ENCODE data around the gene HYKK.
"Not testable (repeated sequence)": the region's sequence is repeated elsewhere in the genome, so short reads cannot be mapped to it uniquely, and the experiment has no call there.

The HYKK gene

GRCh38 chr15:78540141-78540870 lies 32.9 kb downstream of the HYKK start, which contains the start of gene PSMA4:
Gene PSMA4, plus strand, starts transcription at chr15:78540444. Its CDS starts 1,484 bp downstream, at chr15:78541928.
- TF ChIP-seq POLR2A (IDR thresholded peaks at IDR 0.05; ENCODE audit: low read depth, low read length), result peak; percentile 91
- peak; percentile 65; the same call in 1 of the 2 replicates for TF ChIP-seq POU2F2 (IDR thresholded peaks at IDR 0.05; ENCODE audit: low read depth, low read length)
- TF ChIP-seq SPI1 (IDR thresholded peaks at IDR 0.05; ENCODE audit: low read depth, low read length), result no peak
- TF ChIP-seq POLR2AphosphoS5 (IDR thresholded peaks at IDR 0.05; ENCODE audit: low read depth, low read length), result peak; percentile 83
- peak; percentile 75; the same call in 1 of the 2 replicates for TF ChIP-seq TAF1 (IDR thresholded peaks at IDR 0.05; ENCODE audit: low read depth, low read length)
- peak; percentile 82 for DNase-seq (ENCODE audit: insufficient read length, low spot score)
- peak; percentile 93 for FAIRE-seq

DNA sequence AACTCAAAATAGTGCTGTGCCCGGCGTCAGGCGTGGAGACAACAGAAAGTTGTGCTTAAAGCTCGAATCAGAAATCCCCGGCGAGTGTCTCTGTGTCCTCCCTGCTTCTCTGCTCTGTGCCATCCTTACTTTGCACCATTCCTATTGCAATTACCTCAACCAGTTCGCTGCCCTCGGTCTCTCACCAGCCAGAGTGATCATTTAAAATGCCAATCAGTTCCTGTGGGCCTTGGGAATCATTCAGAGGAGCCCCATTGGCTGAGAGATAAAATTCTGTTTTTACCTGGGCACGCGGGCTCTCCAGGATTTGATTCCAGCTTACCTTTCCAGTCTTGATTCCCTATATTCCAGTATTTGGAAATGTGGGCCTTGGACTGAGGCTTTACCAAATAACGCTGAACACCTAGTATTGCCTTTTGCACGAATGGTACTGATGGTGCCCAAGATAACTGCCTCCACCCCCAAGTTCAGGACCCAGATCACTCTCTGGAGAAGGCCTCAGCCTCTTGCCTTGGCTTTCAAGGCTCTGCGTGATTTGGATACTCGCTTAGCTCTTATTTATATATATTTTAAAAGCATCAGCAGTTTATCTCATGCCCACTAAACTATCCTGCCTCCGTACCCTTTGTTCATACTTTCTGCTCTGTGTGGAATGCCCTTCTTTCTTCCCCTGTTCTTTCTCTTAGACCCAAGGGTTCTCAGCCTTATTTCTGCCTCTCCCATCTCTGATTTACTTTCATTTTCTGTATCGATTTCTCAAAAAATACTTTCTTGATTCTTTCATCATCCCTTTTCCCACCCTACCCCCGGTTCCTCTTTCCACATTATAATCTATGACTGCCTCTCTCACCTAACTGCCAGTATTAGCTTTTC lies 33.7 kb downstream of the HYKK start:
- no peak for FAIRE-seq
- no peak for DNase-seq (ENCODE audit: insufficient read length, low spot score)
- TF ChIP-seq SPI1 (IDR thresholded peaks at IDR 0.05; ENCODE audit: low read depth, low read length) (peak; percentile 55), POLR2AphosphoS5 (IDR thresholded peaks at IDR 0.05; ENCODE audit: low read depth, low read length) (no peak)

DNA sequence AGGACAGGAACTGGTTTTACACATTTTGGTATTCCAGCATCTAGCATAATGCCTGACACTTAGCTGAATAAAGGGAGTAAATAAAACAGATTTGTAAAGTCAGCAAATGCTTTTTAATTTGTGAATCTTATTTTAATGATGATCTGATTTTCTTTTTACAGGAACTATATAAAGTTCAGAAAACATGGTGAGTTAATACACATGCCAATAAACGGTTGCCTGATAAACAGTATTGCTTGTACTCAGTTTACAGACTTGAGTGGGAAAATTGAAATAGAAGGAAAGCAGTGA lies 34.3 kb downstream of the HYKK start:
- DNase-seq (ENCODE audit: insufficient read length, low spot score) (no peak), FAIRE-seq (no peak)
- no peak for TF ChIP-seq TAF1 (IDR thresholded peaks at IDR 0.05; ENCODE audit: low read depth, low read length)
- no peak for TF ChIP-seq SPI1 (IDR thresholded peaks at IDR 0.05; ENCODE audit: low read depth, low read length)
- no peak for TF ChIP-seq POLR2AphosphoS5 (IDR thresholded peaks at IDR 0.05; ENCODE audit: low read depth, low read length)
- TF ChIP-seq POLR2A (IDR thresholded peaks at IDR 0.05; ENCODE audit: low read depth, low read length), result no peak
- TF ChIP-seq POU2F2 (IDR thresholded peaks at IDR 0.05; ENCODE audit: low read depth, low read length), result no peak
- no peak for TF ChIP-seq PAX5 (IDR thresholded peaks at IDR 0.05; ENCODE audit: insufficient read depth, low read length, severe bottlenecking)

DNA sequence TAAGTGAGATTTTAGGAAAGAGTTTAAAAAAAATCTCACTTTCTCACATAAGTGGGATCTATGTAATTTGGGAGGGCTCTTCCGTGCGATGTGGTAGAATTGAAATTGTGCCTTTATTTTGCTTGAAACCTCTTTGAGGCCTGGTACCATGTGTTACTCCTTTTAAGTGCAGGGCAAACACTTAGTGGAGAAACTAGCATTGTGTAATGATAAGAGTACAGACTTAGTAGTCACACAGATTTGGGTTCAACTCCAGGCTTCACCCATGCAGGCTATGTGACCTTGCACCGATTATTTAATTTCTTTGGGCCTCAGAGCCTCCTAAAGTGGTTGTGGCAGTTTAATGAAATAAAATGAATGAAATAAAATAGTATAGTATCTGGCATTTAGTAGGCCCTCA lies 35.3 kb downstream of the HYKK start:
- FAIRE-seq (no peak), DNase-seq (ENCODE audit: insufficient read length, low spot score) (no peak)
- TF ChIP-seq POLR2A (IDR thresholded peaks at IDR 0.05; ENCODE audit: low read depth, low read length) (no peak), PAX5 (IDR thresholded peaks at IDR 0.05; ENCODE audit: insufficient read depth, low read length, severe bottlenecking) (no peak), TAF1 (IDR thresholded peaks at IDR 0.05; ENCODE audit: low read depth, low read length) (no peak), POU2F2 (IDR thresholded peaks at IDR 0.05; ENCODE audit: low read depth, low read length) (no peak), SPI1 (IDR thresholded peaks at IDR 0.05; ENCODE audit: low read depth, low read length) (no peak), POLR2AphosphoS5 (IDR thresholded peaks at IDR 0.05; ENCODE audit: low read depth, low read length) (no peak)

- no peak for DNase-seq (ENCODE audit: insufficient read length, low spot score)
- no peak for FAIRE-seq
- TF ChIP-seq SPI1 (IDR thresholded peaks at IDR 0.05; ENCODE audit: low read depth, low read length) (no peak), POU2F2 (IDR thresholded peaks at IDR 0.05; ENCODE audit: low read depth, low read length) (no peak), POLR2A (IDR thresholded peaks at IDR 0.05; ENCODE audit: low read depth, low read length) (no peak), PAX5 (IDR thresholded peaks at IDR 0.05; ENCODE audit: insufficient read depth, low read length, severe bottlenecking) (no peak), POLR2AphosphoS5 (IDR thresholded peaks at IDR 0.05; ENCODE audit: low read depth, low read length) (no peak; the same call in 1 of the 2 replicates), TAF1 (IDR thresholded peaks at IDR 0.05; ENCODE audit: low read depth, low read length) (no peak)
Measured at GRCh38 chr15:78550194-78550593, 42.8 kb downstream of the HYKK start.

- DNase-seq (ENCODE audit: insufficient read length, low spot score), result no peak
- TF ChIP-seq POLR2AphosphoS5 (IDR thresholded peaks at IDR 0.05; ENCODE audit: low read depth, low read length), result no peak
- no peak for TF ChIP-seq TAF1 (IDR thresholded peaks at IDR 0.05; ENCODE audit: low read depth, low read length)
- TF ChIP-seq POLR2A (IDR thresholded peaks at IDR 0.05; ENCODE audit: low read depth, low read length), result no peak
- TF ChIP-seq POU2F2 (IDR thresholded peaks at IDR 0.05; ENCODE audit: low read depth, low read length), result no peak
- no peak for TF ChIP-seq PAX5 (IDR thresholded peaks at IDR 0.05; ENCODE audit: insufficient read depth, low read length, severe bottlenecking)
- no peak for TF ChIP-seq SPI1 (IDR thresholded peaks at IDR 0.05; ENCODE audit: low read depth, low read length)
- FAIRE-seq, result peak; percentile 43
Measured at GRCh38 chr15:78550815-78551214, 43.4 kb downstream of the HYKK start.

DNA sequence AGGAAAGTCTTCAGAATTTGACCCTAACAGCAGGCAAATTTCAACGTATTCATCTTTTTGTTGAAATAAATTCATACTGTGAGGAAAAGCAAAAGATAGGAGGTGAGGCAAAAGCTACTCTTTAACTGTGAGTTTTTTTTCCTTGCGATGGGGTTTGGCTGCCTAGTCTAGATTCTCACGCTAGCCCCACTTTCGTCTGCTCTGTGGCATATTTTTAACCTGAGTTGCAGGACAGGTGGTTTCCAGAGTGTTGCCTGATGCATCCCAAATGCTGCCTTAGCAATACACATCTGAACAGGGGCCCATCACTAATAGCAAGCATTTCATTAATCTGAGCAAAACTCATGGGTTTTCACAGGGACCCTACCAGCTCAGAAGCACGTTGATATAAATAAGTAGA lies 44.5 kb downstream of the HYKK start:
- FAIRE-seq (no peak), DNase-seq (ENCODE audit: insufficient read length, low spot score) (no peak)
- no peak for TF ChIP-seq POLR2A (IDR thresholded peaks at IDR 0.05; ENCODE audit: low read depth, low read length)
- TF ChIP-seq POLR2AphosphoS5 (IDR thresholded peaks at IDR 0.05; ENCODE audit: low read depth, low read length), result no peak
- TF ChIP-seq SPI1 (IDR thresholded peaks at IDR 0.05; ENCODE audit: low read depth, low read length), result no peak
- no peak for TF ChIP-seq PAX5 (IDR thresholded peaks at IDR 0.05; ENCODE audit: insufficient read depth, low read length, severe bottlenecking)
- no peak for TF ChIP-seq POU2F2 (IDR thresholded peaks at IDR 0.05; ENCODE audit: low read depth, low read length)
- no peak for TF ChIP-seq TAF1 (IDR thresholded peaks at IDR 0.05; ENCODE audit: low read depth, low read length)

DNA sequence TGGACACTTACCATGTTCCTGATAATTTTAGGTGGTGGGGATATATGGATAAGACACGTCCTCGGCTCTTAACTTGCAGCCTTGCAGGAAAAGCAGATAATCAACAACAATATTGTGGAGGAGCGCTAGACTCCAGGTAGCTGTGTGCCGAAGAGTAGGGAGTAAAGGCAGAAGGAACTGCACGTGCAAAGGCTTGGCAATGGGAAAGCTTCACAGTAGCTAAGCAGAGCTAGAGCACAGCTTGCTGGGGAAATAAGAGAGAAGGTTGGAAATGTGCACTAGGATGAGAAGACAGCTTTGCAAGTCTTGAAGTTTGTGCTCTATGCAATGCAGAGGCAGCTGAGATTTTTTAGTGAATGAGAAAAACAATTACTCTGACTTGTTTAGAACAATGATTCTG lies 45.2 kb downstream of the HYKK start:
- TF ChIP-seq POU2F2 (IDR thresholded peaks at IDR 0.05; ENCODE audit: low read depth, low read length) (no peak), PAX5 (IDR thresholded peaks at IDR 0.05; ENCODE audit: insufficient read depth, low read length, severe bottlenecking) (no peak), TAF1 (IDR thresholded peaks at IDR 0.05; ENCODE audit: low read depth, low read length) (no peak), POLR2AphosphoS5 (IDR thresholded peaks at IDR 0.05; ENCODE audit: low read depth, low read length) (no peak), SPI1 (IDR thresholded peaks at IDR 0.05; ENCODE audit: low read depth, low read length) (no peak), POLR2A (IDR thresholded peaks at IDR 0.05; ENCODE audit: low read depth, low read length) (no peak)
- no peak for DNase-seq (ENCODE audit: insufficient read length, low spot score)
- FAIRE-seq, result no peak

DNA sequence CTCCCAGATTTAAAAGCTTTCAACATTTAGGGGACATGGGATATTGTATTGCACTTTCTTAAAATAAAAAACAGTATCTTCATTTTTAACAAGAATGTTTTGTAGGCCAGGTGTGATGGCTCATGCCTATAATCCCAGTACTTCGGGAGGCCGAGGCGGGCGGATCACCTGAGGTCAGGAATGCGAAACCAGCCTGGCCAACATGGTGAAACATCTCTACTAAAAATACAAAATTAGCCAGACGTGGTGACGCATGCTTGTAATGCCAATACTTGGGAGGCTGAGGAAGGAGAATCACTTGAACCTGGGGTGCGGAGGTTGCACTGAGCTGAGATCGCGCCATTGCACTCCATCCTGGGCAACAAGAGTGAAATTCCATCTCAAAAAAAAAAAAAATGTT lies 52.8 kb downstream of the HYKK start:
- not testable (repeated sequence) for FAIRE-seq; DNase-seq (ENCODE audit: insufficient read length, low spot score)

GRCh38 chr15:78561490-78561889 lies 54.1 kb downstream of the HYKK start:
- DNase-seq (ENCODE audit: insufficient read length, low spot score) (no peak), FAIRE-seq (no peak)
- no peak for TF ChIP-seq POLR2AphosphoS5 (IDR thresholded peaks at IDR 0.05; ENCODE audit: low read depth, low read length)

All from GM12891 (cell line).